Measurements from ENCODE around the gene ALG3.

ALG3 gene

GRCh38 chr3:184235381-184236032 lies 13.3 kb downstream of the ALG3 start:
- no peak for DNase-seq (ENCODE audit: low read depth, low spot score)

- DNase-seq (ENCODE audit: low read depth, low spot score): no peak
Measured at GRCh38 chr3:184234671-184235380, 13.9 kb downstream of the ALG3 start.

DNA sequence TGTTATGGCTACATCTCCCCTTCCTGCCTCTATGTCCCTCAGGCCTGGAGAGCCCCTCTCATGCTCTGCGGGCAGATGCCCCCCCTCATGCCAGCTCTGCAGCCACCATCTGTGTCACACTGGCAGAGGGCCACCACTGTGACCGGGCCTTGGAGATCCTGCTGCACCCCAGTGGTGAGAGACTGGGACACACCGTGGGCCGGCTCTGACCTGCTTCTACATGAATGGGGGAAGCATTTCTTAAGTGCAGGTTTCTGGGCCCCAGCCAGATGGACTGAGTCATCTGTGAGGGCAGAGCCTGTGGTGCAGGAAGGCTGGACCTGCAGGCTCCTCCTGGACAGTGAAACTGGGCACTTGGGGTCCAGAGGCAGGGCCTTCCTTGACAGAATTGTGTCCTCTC lies 14.5 kb downstream of the ALG3 start:
- DNase-seq (ENCODE audit: low read depth, low spot score): peak; percentile 92

GRCh38 chr3:184233127-184233843 lies 15.5 kb downstream of the ALG3 start:
- DNase-seq (ENCODE audit: low read depth, low spot score): no peak

DNA sequence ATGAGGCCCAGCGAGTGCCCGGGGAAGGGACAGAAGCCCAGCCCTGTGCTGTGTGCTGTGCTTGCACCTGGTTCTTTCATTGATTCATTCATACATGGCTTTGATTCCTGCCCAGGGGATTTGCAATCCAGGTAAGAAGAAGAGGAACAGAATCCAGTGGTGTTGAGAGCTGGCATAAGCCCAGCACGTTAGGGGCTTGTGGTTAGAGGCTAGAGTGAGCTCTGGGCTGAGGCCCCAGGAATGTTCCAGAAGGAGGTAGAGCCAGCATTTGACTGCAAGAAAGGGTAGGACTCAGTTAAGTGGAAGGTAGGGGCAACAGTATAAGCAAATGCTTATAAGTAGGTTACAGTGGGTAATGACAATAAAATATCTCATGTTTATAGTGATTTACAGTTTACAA lies 17.1 kb downstream of the ALG3 start:
- DNase-seq (ENCODE audit: low read depth, low spot score): peak; percentile 80

- DNase-seq (ENCODE audit: low read depth, low spot score): peak; percentile 16
Measured at GRCh38 chr3:184230603-184231528, 17.9 kb downstream of the ALG3 start.

GRCh38 chr3:184230081-184230602 lies 18.6 kb downstream of the ALG3 start:
- peak; percentile 20 for DNase-seq (ENCODE audit: low read depth, low spot score)

DNA sequence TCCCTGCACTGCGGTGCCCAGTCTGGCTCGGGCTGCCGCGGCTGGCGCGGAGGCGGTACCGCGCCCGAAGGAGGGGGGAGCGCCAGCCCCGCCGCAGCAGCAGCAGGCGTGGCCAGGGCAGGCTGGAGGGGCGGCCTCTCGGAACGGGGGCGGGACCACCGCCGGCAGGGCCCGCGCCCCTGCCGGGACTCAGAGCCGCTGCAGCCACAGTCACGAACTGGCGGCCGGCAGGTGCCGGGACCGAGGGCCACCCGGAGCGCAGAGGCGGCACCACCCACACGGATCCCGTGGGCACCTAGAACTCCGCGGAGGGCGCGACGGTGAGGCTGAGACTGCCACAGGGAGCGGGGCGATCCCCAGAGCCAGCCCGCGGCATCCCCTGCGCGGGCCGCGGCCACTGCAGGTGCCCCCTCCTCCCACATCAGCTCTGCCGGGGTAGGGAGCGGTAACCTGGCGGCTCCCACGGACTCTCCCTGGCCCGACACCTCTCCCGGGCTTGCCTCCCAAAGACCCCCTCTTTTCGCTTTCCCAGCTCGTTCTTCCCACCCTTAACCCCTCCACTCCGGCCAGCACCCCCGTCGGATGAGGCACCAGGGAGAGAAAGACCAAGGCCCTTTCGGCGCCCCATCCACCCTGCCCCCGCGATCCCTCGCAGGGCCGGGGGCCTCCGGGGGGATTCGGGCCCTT lies 19.2 kb downstream of the ALG3 start, which contains the start of gene VWA5B2:
Gene VWA5B2, plus strand, starts transcription at position 192 of the 687 bp plus-strand sequence. CDS start 944 bp downstream, outside the sequence.
- DNase-seq (ENCODE audit: low read depth, low spot score): peak; percentile 78

GRCh38 chr3:184228376-184229137 lies 20.2 kb downstream of the ALG3 start:
- DNase-seq (ENCODE audit: low read depth, low spot score): no peak

DNA sequence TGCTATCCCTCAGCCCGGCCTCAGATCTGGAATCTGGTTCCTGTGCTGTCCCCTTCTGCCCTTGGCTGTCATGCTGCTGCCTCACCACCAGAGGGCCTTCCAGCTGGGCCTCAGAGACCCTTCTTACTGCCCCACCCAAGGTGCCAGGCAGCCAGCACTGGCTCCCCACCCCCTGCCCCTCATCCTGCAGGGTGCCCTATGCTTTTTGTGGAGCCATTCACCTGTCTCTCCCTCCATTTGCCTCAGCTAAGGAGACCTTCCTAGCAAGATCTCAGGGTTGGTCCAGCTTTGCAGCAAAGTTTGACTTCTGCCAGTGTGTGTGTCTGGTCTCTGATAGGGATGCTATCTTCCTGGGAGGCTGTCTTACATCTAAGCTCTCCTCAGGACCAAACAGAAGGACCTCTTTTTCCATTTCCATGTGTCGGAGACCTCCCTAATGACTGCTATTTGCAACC lies 21.3 kb downstream of the ALG3 start:
- DNase-seq (ENCODE audit: low read depth, low spot score): peak; percentile 21

GRCh38 chr3:184223946-184224345 lies 24.8 kb downstream of the ALG3 start:
- no peak for DNase-seq (ENCODE audit: low read depth, low spot score)

DNA sequence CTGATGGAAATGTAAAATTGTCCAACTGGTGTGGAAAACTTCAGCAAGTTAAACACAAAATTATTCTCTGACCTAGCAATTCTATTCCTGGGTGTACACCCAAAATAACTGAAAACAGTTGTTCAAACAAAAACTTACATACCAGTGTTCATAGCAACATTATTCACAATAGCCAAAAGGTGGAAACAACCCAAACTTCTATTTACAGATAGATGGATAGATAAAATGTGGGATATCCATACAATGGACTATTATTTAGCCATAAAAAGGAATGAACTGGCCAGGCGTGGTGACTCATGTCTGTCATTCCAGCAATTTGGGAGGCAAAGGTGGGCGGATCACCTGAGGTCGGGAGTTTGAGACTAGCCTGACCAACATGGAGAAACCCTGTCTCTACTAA lies 26.2 kb downstream of the ALG3 start:
- DNase-seq (ENCODE audit: low read depth, low spot score): no peak

DNA sequence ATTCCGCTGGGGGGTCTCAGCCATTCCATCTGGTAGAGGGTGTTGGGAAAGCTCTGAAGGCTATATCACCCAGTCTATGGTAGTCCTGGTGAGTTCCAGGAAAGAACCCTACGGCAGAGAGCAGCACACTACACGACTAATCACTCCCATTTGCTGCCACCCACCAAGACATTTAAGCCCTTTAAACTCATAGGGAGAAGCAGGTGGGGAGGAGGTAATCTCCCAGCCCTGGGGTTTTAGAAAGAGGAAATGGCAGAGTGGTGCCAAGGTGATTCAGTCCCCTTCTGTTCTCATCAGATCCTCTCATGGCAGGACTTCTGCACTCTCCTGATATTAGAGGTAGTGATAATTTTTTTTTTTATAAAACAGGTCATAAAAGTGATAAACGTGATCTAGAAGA lies 29.9 kb downstream of the ALG3 start:
- DNase-seq (ENCODE audit: low read depth, low spot score): no peak

DNA sequence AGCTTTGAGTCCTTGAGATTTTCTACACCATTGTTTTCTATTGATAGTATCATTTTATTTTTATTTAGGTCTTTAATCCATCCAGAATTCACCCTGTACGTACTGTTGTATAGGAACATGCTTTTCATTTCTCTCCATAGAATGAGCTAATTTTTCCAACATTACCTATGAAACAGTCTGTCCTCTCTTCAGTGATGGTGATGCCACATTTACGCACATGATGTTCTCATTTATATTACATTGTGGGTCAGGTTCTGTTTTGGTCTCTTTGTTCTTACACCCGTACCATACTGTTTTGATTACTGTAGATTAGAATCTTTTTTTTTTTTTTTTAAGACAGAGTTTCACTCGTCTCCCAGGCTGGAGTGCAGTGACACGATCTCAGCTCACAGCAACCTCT lies 37.0 kb downstream of the ALG3 start:
- DNase-seq (ENCODE audit: low read depth, low spot score): no peak

- DNase-seq (ENCODE audit: low read depth, low spot score): no peak
Measured at GRCh38 chr3:184211297-184211696, 37.5 kb downstream of the ALG3 start.

DNA sequence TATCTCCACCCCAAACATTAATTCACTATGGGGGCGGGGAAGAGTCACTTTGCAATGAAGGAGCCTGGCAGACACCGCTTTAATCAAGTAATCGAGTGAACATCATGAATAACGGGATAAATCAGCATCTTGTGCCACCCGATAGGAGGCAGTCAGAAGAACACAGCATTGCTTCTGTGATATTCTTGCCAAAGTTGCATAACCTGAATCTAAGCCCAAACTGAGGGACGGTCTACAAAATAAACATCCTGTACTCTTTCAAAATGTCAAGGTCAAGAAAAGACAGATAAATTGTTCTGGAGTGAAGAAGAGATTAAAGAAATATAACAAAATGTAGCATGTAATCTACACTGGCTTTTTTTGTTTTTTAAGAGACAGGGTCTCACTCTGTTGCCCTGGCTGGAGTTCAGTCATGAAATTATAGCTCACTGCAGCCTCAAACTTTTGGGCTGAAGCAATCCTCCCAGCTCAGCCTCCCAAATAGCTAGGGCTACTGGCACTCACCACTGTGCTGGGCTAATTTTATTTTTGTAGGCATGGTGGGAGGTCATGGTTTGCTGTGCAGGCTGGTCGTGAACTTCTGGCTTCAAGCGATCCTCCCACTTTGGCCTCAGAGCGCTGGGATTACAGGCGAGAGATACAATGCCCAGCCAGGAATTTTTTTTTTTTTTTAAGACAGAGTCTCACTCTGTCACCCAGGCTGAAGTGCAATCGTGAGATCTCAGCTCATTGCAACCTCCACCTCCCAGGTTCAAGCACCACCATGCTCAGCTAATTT lies 39.4 kb downstream of the ALG3 start:
- no peak for DNase-seq (ENCODE audit: low read depth, low spot score)

DNA sequence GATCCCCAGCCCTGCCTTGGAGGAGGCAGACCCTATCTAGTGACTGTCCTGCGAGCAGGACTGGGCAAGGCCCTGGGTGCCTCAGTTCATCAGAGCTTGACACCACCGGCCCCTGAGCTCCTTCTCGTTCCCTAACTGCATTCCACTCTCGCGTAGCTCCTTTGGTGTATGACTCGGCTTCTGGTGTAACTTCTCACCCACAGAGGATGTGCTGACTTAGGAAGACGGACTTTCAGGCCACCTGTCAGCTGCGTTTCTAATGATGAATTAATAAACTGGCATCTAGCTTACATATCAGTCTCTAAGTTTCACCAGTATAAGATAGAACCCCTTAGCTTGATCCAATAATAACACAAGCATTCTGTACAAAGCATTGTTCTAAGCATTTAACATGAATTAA lies 45.2 kb downstream of the ALG3 start:
- DNase-seq (ENCODE audit: low read depth, low spot score): no peak

GRCh38 chr3:184200825-184201224 lies 47.9 kb downstream of the ALG3 start:
- DNase-seq (ENCODE audit: low read depth, low spot score): no peak

DNA sequence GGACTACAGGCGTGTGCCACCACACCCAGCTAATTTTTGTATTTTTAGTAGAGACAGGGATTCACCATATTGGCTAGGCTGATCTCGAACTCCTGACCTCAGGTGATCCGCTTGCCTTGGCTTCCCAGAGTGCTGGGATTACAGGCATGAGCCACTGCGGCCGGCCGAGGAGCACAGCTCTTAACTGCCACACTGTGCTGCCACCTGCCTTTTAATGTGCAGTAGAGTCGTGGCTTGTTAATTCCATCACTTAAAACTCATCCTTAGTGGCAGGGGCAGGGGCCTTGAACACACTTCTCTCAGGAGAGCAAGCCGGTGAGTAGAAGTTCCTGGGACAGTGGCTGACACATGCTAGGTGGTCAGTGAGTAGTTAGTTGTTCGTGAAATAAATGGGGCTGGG lies 50.3 kb downstream of the ALG3 start:
- no peak for DNase-seq (ENCODE audit: low read depth, low spot score)
